Breast epithelium (tissue), 3 donors: ENCODE results near the gene SDC4.

ENCODE experiments used
- CTCF ChIP-seq, 3 donors: fragments of 450-650 bp; IDR thresholded peaks; one replicate each; pipeline ENCODE4 v1.5.1; 2016 to 2017; ENCODE audit warnings: antibody characterized with exemption in 3 of 3, mild to moderate bottlenecking in 3 of 3, moderate library complexity in 3 of 3
- POLR2A ChIP-seq: fragments of 450-650 bp; IDR thresholded peaks from one replicate; pipeline ENCODE4 v1.6.1; 2016; ENCODE audit warnings: antibody characterized with exemption, mild to moderate bottlenecking, moderate library complexity
- POLR2AphosphoS5 ChIP-seq, 3 donors: sonication (generic); formaldehyde crosslinking; IDR thresholded peaks; one replicate each; pipeline ENCODE4 v1.6.1; 2017; ENCODE audit warnings: antibody characterized with exemption in 3 of 3

DNA sequence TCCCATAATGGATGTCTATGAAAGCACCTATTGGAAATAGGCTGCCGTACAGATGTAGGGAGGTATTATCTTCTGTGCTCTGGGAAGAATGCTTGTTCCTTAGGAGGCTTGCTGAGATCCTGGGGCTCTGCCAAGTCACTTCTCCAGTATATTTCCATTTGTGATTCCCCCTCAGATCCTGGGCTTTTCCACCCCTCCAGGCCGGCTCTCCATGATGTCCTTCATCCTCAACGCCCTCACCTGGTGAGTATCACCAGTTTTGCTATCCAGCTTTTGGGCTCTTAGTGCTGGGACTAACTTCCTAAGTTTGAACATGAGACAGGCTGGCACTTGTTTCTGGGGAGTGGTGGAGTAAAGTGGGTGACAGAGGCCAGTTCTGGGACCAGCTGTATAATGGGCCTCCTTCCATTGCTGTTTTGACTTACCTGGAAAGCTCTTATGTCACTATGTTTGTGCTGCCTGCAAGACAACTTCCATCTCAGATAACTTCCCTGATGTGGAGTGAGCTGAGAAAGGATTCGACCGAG, 17.3 kb upstream of the SDC4 start:
- TF ChIP-seq POLR2AphosphoS5 (IDR thresholded peaks at IDR 0.05), result no peak
- no peak for TF ChIP-seq POLR2A
- no peak for TF ChIP-seq CTCF (IDR thresholded peaks at IDR 0.05)
